ENCODE data around the gene GPR108. TPM values are rescaled to one million over a fixed set of nuclear protein-coding genes. Genes with fewer than 3 reads are reported as not detected.

GPR108 gene
- total RNA-seq, 1 experiment from 2014 or later, result 36.4 TPM

DNA sequence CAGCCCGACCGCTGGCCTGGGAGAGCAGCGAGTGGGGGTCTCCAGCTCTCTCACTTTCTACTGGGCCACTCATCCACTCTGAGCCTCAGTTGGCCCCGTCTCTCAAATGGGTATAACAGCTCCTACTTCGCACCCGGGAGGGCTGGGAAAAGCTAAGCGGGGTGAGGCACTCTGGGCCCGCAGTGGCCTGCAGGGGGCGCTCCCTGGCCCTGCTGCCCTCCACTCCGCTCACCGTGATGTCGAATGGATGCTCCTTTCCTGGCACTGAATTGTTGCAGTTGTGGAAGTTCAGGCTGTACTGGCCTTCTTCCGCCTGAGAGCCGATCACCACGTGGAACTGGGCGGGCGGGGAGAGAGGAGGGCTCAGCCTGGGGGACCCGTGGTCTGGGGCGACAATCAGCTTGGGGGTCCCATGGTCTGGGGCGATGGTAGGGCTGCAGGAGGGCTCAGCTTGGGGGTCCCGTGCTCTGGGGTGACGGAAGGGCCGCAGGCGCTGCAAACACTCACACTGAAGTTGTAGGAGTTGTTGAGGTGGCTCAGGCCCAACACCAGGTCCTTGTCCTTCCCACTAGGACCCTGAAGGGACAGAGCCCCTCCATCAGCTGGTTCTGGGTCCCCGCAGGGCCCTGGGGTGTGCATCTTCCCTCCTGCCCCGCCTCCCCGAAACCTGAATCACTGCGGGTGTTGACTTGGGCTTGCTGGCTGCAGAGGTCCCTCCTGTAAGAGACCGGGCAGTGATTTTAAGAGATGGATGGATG lies 3.9 kb downstream of the GPR108 start:
- CTCF ChIA-PET, result interaction anchor here (0.5 to 0.6 kb wide), 2 partner anchors 15 to 46 kb away, joined by 3 to 4 read pairs; no protein-coding TSS in a partner anchor
- H3K27me3 ChIP-seq (replicated peaks; ENCODE audit: insufficient read depth, low read depth, low read length, poor library complexity), result no peaks in the 10 kb centered on the region
- H3K9me3 ChIP-seq (ENCODE audit: low read depth, low read length, poor library complexity, severe bottlenecking), result no peaks in the 10 kb centered on the region

DNA sequence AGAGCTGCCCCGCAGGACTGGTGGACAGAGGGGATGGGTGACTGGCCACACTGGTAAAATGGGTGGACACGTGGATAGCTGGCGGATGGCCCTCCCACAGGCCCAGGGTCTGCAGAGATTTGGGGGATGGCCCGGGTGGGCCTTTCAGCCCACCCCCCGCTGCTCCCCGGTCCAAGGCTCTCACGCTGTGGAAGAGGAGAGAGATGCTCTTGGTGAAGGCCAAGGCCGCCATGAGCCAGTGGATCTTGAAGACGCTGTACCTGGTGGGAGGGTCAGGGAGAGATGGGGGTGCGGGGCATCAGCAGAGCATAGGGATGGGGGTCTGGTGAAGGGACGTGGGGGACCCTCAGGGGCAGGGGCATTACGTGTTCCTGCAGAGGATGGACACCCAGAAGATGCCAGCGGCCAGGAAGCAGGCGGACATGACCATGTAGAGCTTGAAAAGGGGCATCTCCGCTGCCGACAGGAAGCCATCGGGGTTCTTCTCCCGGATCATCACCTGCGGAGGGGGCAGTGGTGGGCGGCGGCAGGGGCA lies 4.5 kb downstream of the GPR108 start:
- Histone ChIP-seq H3K36me3 (ENCODE audit: insufficient read depth, low read length, poor library complexity, severe bottlenecking) (no peaks in the 10 kb centered on the region), H3K4me1 (ENCODE audit: insufficient read depth, low read length, poor library complexity, severe bottlenecking) (peaks cover 13% of the 10 kb centered on the region), H3K27me3 (replicated peaks; ENCODE audit: insufficient read depth, low read depth, low read length, poor library complexity) (no peaks in the 10 kb centered on the region), H3K27ac (ENCODE audit: low read depth, low read length, poor library complexity, severe bottlenecking) (no peak overlapping the region), H3K4me3 (ENCODE audit: low read depth, low read length, poor library complexity, severe bottlenecking) (no peak overlapping the region), H3K9me3 (ENCODE audit: low read depth, low read length, poor library complexity, severe bottlenecking) (no peaks in the 10 kb centered on the region)
- intact Hi-C loops (cut with micrococcal nuclease; ENCODE audit: unreplicated experiment), result no loop called here
- no peak for DNase-seq (ENCODE audit: low spot score)
- ChIA-PET CTCF (interaction anchor here (0.5 to 0.7 kb wide), 2 partner anchors 14 to 370 kb away, joined by 3 read pairs; no protein-coding TSS in a partner anchor), POLR2A (ENCODE audit: low non-redundant PET) (no interaction called here)
- TF ChIP-seq, protein P1, sequence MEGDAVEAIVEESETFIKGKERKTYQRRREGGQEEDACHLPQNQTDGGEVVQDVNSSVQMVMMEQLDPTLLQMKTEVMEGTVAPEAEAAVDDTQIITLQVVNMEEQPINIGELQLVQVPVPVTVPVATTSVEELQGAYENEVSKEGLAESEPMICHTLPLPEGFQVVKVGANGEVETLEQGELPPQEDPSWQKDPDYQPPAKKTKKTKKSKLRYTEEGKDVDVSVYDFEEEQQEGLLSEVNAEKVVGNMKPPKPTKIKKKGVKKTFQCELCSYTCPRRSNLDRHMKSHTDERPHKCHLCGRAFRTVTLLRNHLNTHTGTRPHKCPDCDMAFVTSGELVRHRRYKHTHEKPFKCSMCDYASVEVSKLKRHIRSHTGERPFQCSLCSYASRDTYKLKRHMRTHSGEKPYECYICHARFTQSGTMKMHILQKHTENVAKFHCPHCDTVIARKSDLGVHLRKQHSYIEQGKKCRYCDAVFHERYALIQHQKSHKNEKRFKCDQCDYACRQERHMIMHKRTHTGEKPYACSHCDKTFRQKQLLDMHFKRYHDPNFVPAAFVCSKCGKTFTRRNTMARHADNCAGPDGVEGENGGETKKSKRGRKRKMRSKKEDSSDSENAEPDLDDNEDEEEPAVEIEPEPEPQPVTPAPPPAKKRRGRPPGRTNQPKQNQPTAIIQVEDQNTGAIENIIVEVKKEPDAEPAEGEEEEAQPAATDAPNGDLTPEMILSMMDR (conservative IDR thresholded peaks at IDR 0.05; ENCODE audit: low read depth, low read length), result no peak
- TF ChIP-seq EZH2 (IDR thresholded peaks at IDR 0.05; ENCODE audit: borderline replicate concordance, low read depth, low read length, poor library complexity, severe bottlenecking), result no peak
- BruUV-seq (replicated peaks), result no TSS peak

More for the DNA sequence above, 3.9 kb downstream of the GPR108 start:
- DNase-seq (ENCODE audit: low spot score), result no peak
- no peak overlapping the region for H3K27ac ChIP-seq (ENCODE audit: low read depth, low read length, poor library complexity, severe bottlenecking)
- no peaks in the 10 kb centered on the region for H3K36me3 ChIP-seq (ENCODE audit: insufficient read depth, low read length, poor library complexity, severe bottlenecking)
- intact Hi-C loops (cut with micrococcal nuclease; ENCODE audit: unreplicated experiment), result no loop called here
- no TSS peak for BruUV-seq (replicated peaks)
- TF ChIP-seq EZH2 (IDR thresholded peaks at IDR 0.05; ENCODE audit: borderline replicate concordance, low read depth, low read length, poor library complexity, severe bottlenecking), result no peak
- TF ChIP-seq, protein P1 (conservative IDR thresholded peaks at IDR 0.05; ENCODE audit: low read depth, low read length), result peak; percentile 55
- POLR2A ChIA-PET (ENCODE audit: low non-redundant PET), result no interaction called here
- no peak overlapping the region for H3K4me3 ChIP-seq (ENCODE audit: low read depth, low read length, poor library complexity, severe bottlenecking)
- peaks cover 19% of the 10 kb centered on the region for H3K4me1 ChIP-seq (ENCODE audit: insufficient read depth, low read length, poor library complexity, severe bottlenecking)

DNA sequence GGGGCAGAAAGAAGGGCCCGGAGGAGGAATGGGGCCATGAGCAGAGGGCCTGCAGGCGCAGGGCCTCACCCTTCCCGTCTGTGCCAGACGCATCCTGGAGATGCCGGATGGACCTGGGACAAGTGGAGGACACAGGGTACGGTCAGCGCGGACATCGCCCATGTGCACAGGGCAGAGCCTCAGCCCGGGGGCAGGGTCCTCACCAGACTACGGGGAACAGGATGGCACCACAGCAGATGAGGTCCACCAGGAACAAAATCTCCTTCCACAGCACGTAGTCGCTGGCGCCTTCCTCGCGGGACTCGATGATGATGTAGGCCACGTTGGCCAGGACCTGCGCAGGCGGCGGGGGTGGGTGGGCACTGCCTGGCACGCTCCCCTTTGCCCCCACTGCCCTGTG lies 5.6 kb downstream of the GPR108 start:
- no peak for DNase-seq (ENCODE audit: low spot score)
- BruUV-seq (replicated peaks), result no TSS peak
- Histone ChIP-seq H3K9me3 (ENCODE audit: low read depth, low read length, poor library complexity, severe bottlenecking) (no peaks in the 10 kb centered on the region), H3K27ac (ENCODE audit: low read depth, low read length, poor library complexity, severe bottlenecking) (no peak overlapping the region), H3K4me3 (ENCODE audit: low read depth, low read length, poor library complexity, severe bottlenecking) (no peak overlapping the region), H3K27me3 (replicated peaks; ENCODE audit: insufficient read depth, low read depth, low read length, poor library complexity) (no peaks in the 10 kb centered on the region), H3K36me3 (ENCODE audit: insufficient read depth, low read length, poor library complexity, severe bottlenecking) (no peaks in the 10 kb centered on the region), H3K4me1 (ENCODE audit: insufficient read depth, low read length, poor library complexity, severe bottlenecking) (peaks cover 12% of the 10 kb centered on the region)
- intact Hi-C loops (cut with micrococcal nuclease; ENCODE audit: unreplicated experiment), result no loop called here
- CTCF ChIA-PET, result no interaction called here
- POLR2A ChIA-PET (ENCODE audit: low non-redundant PET), result no interaction called here
- TF ChIP-seq, protein P1 (conservative IDR thresholded peaks at IDR 0.05; ENCODE audit: low read depth, low read length), result no peak
- no peak for TF ChIP-seq EZH2 (IDR thresholded peaks at IDR 0.05; ENCODE audit: borderline replicate concordance, low read depth, low read length, poor library complexity, severe bottlenecking)
